Ovary (tissue), 9 donors: Measurements from ENCODE around the gene ETS1. TPM values are rescaled to one million over a fixed set of nuclear protein-coding genes. Genes with fewer than 3 reads are reported as not detected.

Experiments used
- DNase-seq, 5 donors: peaks; one replicate each; pipeline ENCODE4 v3.0.0-alpha.2; 2019 to 2020
- H3K27ac ChIP-seq, 2 donors: fragments of 200-600 bp; one replicate each; pipeline versions ENCODE4 v1.5.1 to v1.8.0; 2019 to 2022
- H3K27me3 ChIP-seq: fragments of 200-600 bp; one replicate; pipeline ENCODE4 v1.8.0; 2022
- H3K36me3 ChIP-seq: fragments of 200-600 bp; sonication (generic); one replicate; pipeline ENCODE4 v1.5.1; 2019
- H3K4me1 ChIP-seq: one replicate; pipeline ENCODE4 v1.8.1; 2013; ENCODE audit warnings: mild to moderate bottlenecking, moderate library complexity; ENCODE audit not compliant: insufficient read depth
- H3K4me3 ChIP-seq: fragments of 200-600 bp; sonication (generic); one replicate; pipeline ENCODE4 v1.5.1; 2017
- H3K9me3 ChIP-seq, 2 donors: fragments of 200-600 bp in 1 of 2; sonication (generic) in 1 of 2; one replicate each; pipeline versions ENCODE4 v1.5.1 to v1.8.1; 2013 to 2019; ENCODE audit warnings: mild to moderate bottlenecking in 1 of 2, moderate library complexity in 1 of 2
- EP300 ChIP-seq: sonication (generic); formaldehyde crosslinking; IDR thresholded peaks from one replicate; pipeline ENCODE4 v1.6.1; 2017; ENCODE audit warnings: antibody characterized with exemption
- POLR2A ChIP-seq: fragments of 450-650 bp; IDR thresholded peaks from one replicate; pipeline ENCODE4 v1.6.1; 2017; ENCODE audit warnings: antibody characterized with exemption, mild to moderate bottlenecking, moderate library complexity
- WGBS, 3 donors: extraction: QIAGEN DNeasy Blood & Tissue Kit in 1 of 3; methylation state at CpG; one replicate each; pipeline versions ENCODE4 v1.1.5 to v1.1.7; 2013 to 2017; 5-methylcytosine and 5-hydroxymethylcytosine counted together
- intact Hi-C, 4 donors: fragments of 100-400 bp; cut with DNase I; formaldehyde crosslinking; loops; one replicate each; pipeline versions ENCODE4 v1.11.0 to v1.15.1; 2022 to 2023
- polyA plus RNA-seq, 2 donors: library from polyadenylated mRNA; stranded (reverse); fragments of 200-250 nt in 1 of 2; fragments of 350-450 nt in 1 of 2; fragmentation: Illumina TruSeq in 1 of 2; extraction: RNeasy Lipid Tissue Mini Kit (QIAGEN cat#74804) in 1 of 2; gene quantifications; one replicate each; pipeline ENCODE4 v1.2.3, GENCODE V29; 2013 to 2014
- total RNA-seq, 7 donors: library from RNA; depleted of rRNA in 2 of 7; stranded (reverse); fragments of >200 nt in 2 of 7; fragmentation: NEBNext Ultra II Directional in 3 of 7; extraction: Animal tissue kit (Norgen Biotek cat#: 25700) in 3 of 7; gene quantifications; one replicate each; pipeline versions ENCODE4 v1.1.0 to v1.2.4, GENCODE V29; 2016 to 2023
- TF ChIP-seq, protein P1 (sequence below), 3 donors: fragments of 450-650 bp in 2 of 3; fragments of 200-600 bp in 1 of 3; IDR thresholded peaks; one replicate each; pipeline versions ENCODE4 v1.5.1 to v1.8.0; 2016 to 2022; ENCODE audit warnings: antibody characterized with exemption in 3 of 3, mild to moderate bottlenecking in 1 of 3
- donor health status: DM: no; HTN: no; CAD: no; lungs with moderate emphysema.
- donor health status: DM: no; HTN: no; CAD: no.
- donor health status: Bipolar disorder and iron deficiency.
- donor health status: DM: yes; HTN: yes; CAD: no.
- donor health status: DM: no; HTN: no; CAD: no.
- donor health status: DM: yes; HTN: yes; CAD: no.

The ETS1 gene
- total and polyA plus RNA-seq, 9 donors: 24.4 to 68.0 (median 40.4) TPM

DNA sequence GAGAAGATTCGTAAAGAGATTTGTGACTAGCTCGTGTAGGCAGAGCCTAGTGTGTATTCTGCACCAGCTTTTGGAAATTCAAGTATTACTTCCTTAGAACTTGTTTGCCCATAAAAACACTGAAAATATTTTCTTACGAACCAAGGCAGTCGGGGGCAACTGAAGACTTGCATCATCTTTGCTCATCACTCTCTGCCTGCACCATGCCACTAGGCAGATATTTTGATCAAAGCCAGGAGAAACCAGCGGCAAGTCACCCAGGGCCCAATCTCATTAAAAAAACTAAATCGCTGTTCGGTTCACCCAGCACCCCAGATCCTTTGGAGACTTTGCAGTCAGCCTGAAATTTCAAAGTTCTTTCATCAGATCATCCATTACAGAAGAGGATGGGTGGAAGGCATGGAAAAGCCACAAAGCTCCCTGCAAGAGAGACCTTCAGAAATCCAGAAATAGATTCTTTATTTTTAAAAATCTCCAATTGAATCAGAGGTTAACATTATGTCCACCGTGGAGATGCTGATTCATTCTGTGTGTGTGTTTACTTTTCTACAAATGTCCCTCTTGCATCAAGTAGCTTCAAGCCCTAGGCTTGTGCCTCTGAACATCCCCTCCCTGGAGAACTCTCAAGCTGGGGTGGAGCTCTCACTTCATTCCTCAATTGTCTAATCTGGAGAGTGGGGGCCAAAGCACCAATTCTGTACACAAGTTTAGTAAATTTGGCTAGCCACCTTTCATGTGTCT, 78.4 kb downstream of the ETS1 start:
- no peak overlapping the region for H3K27ac ChIP-seq
- no peak overlapping the region for H3K4me3 ChIP-seq
- H3K36me3 ChIP-seq: no peaks in the 10 kb centered on the region
- no peaks in the 10 kb centered on the region for H3K9me3 ChIP-seq
- intact Hi-C loops: no loop called here
- no peak for DNase-seq
- 82 to 90% (median 85%) methylated on average over 8 of the region's 8 CpGs for WGBS, 3 donors
- no peaks in the 10 kb centered on the region for H3K27me3 ChIP-seq
- H3K4me1 ChIP-seq: peaks cover 27% of the 10 kb centered on the region
- TF ChIP-seq POLR2A (no peak), EP300 (no peak)
- TF ChIP-seq, protein P1, sequence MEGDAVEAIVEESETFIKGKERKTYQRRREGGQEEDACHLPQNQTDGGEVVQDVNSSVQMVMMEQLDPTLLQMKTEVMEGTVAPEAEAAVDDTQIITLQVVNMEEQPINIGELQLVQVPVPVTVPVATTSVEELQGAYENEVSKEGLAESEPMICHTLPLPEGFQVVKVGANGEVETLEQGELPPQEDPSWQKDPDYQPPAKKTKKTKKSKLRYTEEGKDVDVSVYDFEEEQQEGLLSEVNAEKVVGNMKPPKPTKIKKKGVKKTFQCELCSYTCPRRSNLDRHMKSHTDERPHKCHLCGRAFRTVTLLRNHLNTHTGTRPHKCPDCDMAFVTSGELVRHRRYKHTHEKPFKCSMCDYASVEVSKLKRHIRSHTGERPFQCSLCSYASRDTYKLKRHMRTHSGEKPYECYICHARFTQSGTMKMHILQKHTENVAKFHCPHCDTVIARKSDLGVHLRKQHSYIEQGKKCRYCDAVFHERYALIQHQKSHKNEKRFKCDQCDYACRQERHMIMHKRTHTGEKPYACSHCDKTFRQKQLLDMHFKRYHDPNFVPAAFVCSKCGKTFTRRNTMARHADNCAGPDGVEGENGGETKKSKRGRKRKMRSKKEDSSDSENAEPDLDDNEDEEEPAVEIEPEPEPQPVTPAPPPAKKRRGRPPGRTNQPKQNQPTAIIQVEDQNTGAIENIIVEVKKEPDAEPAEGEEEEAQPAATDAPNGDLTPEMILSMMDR (IDR thresholded peaks at IDR 0.05): no peak

DNA sequence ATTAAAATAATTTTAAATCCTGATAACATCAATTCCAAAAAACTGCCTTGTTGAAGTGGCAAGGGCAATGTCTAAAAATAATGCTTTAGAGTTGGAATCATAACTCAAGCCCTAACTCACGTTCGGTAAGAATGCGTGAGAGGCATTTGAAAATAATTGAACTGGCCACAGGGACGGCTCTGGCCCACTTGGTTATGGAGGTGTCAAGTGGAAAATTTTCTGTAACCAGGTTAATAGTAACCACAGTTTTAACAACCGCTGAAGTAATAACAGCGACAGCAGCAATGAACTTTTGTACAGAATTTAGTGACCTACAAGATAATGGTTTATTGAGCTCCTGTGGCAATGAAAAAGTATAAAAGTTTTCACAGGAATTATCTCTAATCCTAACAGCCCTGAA, 79.4 kb downstream of the ETS1 start:
- 53 to 61% (median 54%) methylated on average over 6 of the region's 6 CpGs for WGBS, 3 donors
- no peaks in the 10 kb centered on the region for H3K27me3 ChIP-seq
- peaks cover 32% of the 10 kb centered on the region for H3K4me1 ChIP-seq
- H3K4me3 ChIP-seq: peak overlapping the region; percentile 11
- TF ChIP-seq, protein P1 (IDR thresholded peaks at IDR 0.05): no peak
- TF ChIP-seq POLR2A (no peak), EP300 (no peak)
- no peak overlapping the region for H3K27ac ChIP-seq
- intact Hi-C loops: no loop called here
- H3K9me3 ChIP-seq: no peaks in the 10 kb centered on the region
- no peak for DNase-seq
- H3K36me3 ChIP-seq: no peaks in the 10 kb centered on the region

DNA sequence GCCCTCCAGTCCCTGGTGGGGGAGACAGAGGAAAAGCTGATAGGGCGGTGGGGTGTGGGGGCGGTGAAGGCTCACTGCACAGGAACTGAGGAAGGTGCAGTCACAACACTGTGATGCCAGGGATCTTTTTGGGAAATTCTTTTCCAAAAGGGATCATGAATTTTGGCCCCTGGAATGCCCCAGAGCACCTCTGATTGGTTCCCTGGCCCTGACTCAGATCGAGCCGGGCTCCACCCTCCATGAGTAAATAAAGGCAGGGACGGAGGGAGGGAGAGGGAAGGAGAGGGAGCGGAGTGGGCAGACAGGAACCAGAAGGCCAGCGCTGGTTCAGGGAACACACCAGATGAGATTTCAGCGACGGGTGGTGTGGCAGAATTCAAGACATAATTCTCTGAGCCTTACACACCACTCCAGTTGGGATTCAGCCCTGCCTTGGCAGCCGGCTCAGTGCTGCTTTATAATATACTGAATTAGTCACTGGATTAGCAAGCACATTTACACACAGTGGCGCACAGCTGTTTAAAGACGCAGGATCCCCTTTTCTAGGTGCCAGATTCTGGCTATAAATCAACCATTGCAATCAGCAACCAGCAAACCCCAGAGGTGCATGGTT, 80.3 kb downstream of the ETS1 start:
- H3K27ac ChIP-seq: no peak overlapping the region
- H3K27me3 ChIP-seq: no peaks in the 10 kb centered on the region
- peak; percentile 68 to 78 (median 71) for DNase-seq
- 12 to 16% (median 14%) methylated on average over 12 of the region's 12 CpGs for WGBS, 3 donors
- intact Hi-C loops: no loop called here
- no peak for TF ChIP-seq POLR2A
- TF ChIP-seq, protein P1 (IDR thresholded peaks at IDR 0.05): no peak
- no peak for TF ChIP-seq EP300
- H3K4me3 ChIP-seq: peak overlapping the region; percentile 11
- H3K9me3 ChIP-seq: no peaks in the 10 kb centered on the region
- H3K4me1 ChIP-seq: peaks cover 26% of the 10 kb centered on the region
- H3K36me3 ChIP-seq: no peaks in the 10 kb centered on the region

DNA sequence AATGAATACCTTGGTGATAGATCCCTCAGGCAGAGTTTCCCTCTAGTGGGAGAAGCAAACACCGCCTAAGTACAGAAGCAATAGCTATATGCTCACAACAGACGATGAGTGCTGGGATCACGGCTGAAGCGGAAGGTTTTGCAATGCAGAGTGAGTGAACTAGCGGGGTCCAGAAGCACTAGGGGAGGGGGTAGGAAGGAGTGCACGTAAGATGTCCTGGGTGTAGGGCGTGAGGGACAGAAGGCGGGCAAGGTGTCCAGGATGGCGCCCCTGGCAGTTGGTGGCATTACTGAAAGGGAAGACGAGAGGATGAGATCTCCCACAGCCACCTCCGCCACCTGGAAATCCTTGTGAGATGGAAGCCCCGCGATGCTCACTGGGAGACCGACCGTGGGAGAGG, 81.0 kb downstream of the ETS1 start:
- Histone ChIP-seq H3K27me3 (no peaks in the 10 kb centered on the region), H3K27ac (no peak overlapping the region), H3K4me3 (no peak overlapping the region), H3K9me3 (no peaks in the 10 kb centered on the region), H3K4me1 (peaks cover 24% of the 10 kb centered on the region), H3K36me3 (no peaks in the 10 kb centered on the region)
- WGBS, 3 donors: 91 to 93% (median 93%) methylated on average over 15 of the region's 15 CpGs
- no peak for DNase-seq
- intact Hi-C loops: no loop called here
- TF ChIP-seq EP300: no peak
- no peak for TF ChIP-seq POLR2A
- TF ChIP-seq, protein P1 (IDR thresholded peaks at IDR 0.05): no peak
